ENCODE data around the gene ZBTB14.

ZBTB14 gene

GRCh38 chr18:5298156-5298852 is 2.8 kb upstream of the ZBTB14 start:
- no peak overlapping the region for H3K9ac ChIP-seq (ENCODE audit: low read length)
- H3K4me2 ChIP-seq (ENCODE audit: low read depth, low read length, poor library complexity, severe bottlenecking): no peak overlapping the region

GRCh38 chr18:5297597-5297996 is 2.1 kb upstream of the ZBTB14 start:
- TF ChIP-seq EZH2phosphoT487 (conservative IDR thresholded peaks at IDR 0.05; ENCODE audit: low read length) (no peak), CTCF (IDR thresholded peaks at IDR 0.05; ENCODE audit: insufficient read depth, low read length, poor library complexity, severe bottlenecking) (no peak)
- H3F3A ChIP-seq (ENCODE audit: insufficient read depth): no peaks in the 10 kb centered on the region; the same call in 1 of the 2 replicates
- no peak overlapping the region for H3K9ac ChIP-seq (ENCODE audit: low read length)
- no peaks in the 10 kb centered on the region; the same call in 1 of the 2 replicates for H3K36me3 ChIP-seq (ENCODE audit: low read length)
- H3K4me2 ChIP-seq (ENCODE audit: low read depth, low read length, poor library complexity, severe bottlenecking): no peak overlapping the region
- H3K4me3 ChIP-seq (ENCODE audit: insufficient read depth, low read length, poor library complexity, severe bottlenecking): no peak overlapping the region
- H3K79me2 ChIP-seq (ENCODE audit: insufficient read depth, low read length): peaks cover 20% of the 10 kb centered on the region
- no peaks in the 10 kb centered on the region for H3K9me3 ChIP-seq (ENCODE audit: insufficient read depth, low read length)
- H3K27ac ChIP-seq (ENCODE audit: low read depth, low read length): no peak overlapping the region
- H3K9me2 ChIP-seq (replicated peaks; ENCODE audit: insufficient read depth, low read length): no peaks in the 10 kb centered on the region
- no peaks in the 10 kb centered on the region for H3K27me3 ChIP-seq (ENCODE audit: low read length)
- no peak overlapping the region for H2AFZ ChIP-seq (ENCODE audit: low read depth, low read length, severe bottlenecking)
- H4K20me1 ChIP-seq (ENCODE audit: low read depth, low read length): no peaks in the 10 kb centered on the region

More at GRCh38 chr18:5298156-5298852, 2.8 kb upstream of the ZBTB14 start:
- TF ChIP-seq CTCF (IDR thresholded peaks at IDR 0.05; ENCODE audit: insufficient read depth, low read length, poor library complexity, severe bottlenecking) (no peak), EZH2phosphoT487 (conservative IDR thresholded peaks at IDR 0.05; ENCODE audit: low read length) (no peak)
- H3F3A ChIP-seq (ENCODE audit: insufficient read depth): no peaks in the 10 kb centered on the region; the same call in 1 of the 2 replicates
- peaks cover 13% of the 10 kb centered on the region for H3K79me2 ChIP-seq (ENCODE audit: insufficient read depth, low read length)
- no peaks in the 10 kb centered on the region for H3K9me2 ChIP-seq (replicated peaks; ENCODE audit: insufficient read depth, low read length)
- H2AFZ ChIP-seq (ENCODE audit: low read depth, low read length, severe bottlenecking): no peak overlapping the region
- no peak overlapping the region for H3K27ac ChIP-seq (ENCODE audit: low read depth, low read length)
- no peaks in the 10 kb centered on the region for H3K27me3 ChIP-seq (ENCODE audit: low read length)
- no peaks in the 10 kb centered on the region for H4K20me1 ChIP-seq (ENCODE audit: low read depth, low read length)
- H3K36me3 ChIP-seq (ENCODE audit: low read length): no peaks in the 10 kb centered on the region
- no peaks in the 10 kb centered on the region for H3K9me3 ChIP-seq (ENCODE audit: insufficient read depth, low read length)
- H3K4me3 ChIP-seq (ENCODE audit: insufficient read depth, low read length, poor library complexity, severe bottlenecking): no peak overlapping the region

- no peaks in the 10 kb centered on the region for H3K27me3 ChIP-seq (ENCODE audit: low read length)
- peak overlapping the region; percentile 62 for H3K4me2 ChIP-seq (ENCODE audit: low read depth, low read length, poor library complexity, severe bottlenecking)
- no peaks in the 10 kb centered on the region for H4K20me1 ChIP-seq (ENCODE audit: low read depth, low read length)
- peaks cover 2% of the 10 kb centered on the region; the same call in 1 of the 2 replicates for H3K36me3 ChIP-seq (ENCODE audit: low read length)
- no peaks in the 10 kb centered on the region for H3K9me2 ChIP-seq (replicated peaks; ENCODE audit: insufficient read depth, low read length)
- no peak for TF ChIP-seq EZH2phosphoT487 (conservative IDR thresholded peaks at IDR 0.05; ENCODE audit: low read length)
- TF ChIP-seq CTCF (IDR thresholded peaks at IDR 0.05; ENCODE audit: insufficient read depth, low read length, poor library complexity, severe bottlenecking): no peak
- H3K4me3 ChIP-seq (ENCODE audit: insufficient read depth, low read length, poor library complexity, severe bottlenecking): peak overlapping the region; percentile 63
- H3K27ac ChIP-seq (ENCODE audit: low read depth, low read length): peak overlapping the region; percentile 94
- H3K9me3 ChIP-seq (ENCODE audit: insufficient read depth, low read length): no peaks in the 10 kb centered on the region
- peak overlapping the region; percentile 82 for H2AFZ ChIP-seq (ENCODE audit: low read depth, low read length, severe bottlenecking)
- H3F3A ChIP-seq (ENCODE audit: insufficient read depth): no peaks in the 10 kb centered on the region; the same call in 1 of the 2 replicates
- H3K79me2 ChIP-seq (ENCODE audit: insufficient read depth, low read length): peaks cover 21% of the 10 kb centered on the region
- peak overlapping the region; percentile 76 for H3K9ac ChIP-seq (ENCODE audit: low read length)
Measured at GRCh38 chr18:5296706-5297320, 1.3 kb upstream of the ZBTB14 start.

All from SU-DHL-6 (cell line).